ENCODE results near the gene THADA.

- no peak for TF ChIP-seq POLR2A (IDR thresholded peaks at IDR 0.05)
- TF ChIP-seq, protein P1, sequence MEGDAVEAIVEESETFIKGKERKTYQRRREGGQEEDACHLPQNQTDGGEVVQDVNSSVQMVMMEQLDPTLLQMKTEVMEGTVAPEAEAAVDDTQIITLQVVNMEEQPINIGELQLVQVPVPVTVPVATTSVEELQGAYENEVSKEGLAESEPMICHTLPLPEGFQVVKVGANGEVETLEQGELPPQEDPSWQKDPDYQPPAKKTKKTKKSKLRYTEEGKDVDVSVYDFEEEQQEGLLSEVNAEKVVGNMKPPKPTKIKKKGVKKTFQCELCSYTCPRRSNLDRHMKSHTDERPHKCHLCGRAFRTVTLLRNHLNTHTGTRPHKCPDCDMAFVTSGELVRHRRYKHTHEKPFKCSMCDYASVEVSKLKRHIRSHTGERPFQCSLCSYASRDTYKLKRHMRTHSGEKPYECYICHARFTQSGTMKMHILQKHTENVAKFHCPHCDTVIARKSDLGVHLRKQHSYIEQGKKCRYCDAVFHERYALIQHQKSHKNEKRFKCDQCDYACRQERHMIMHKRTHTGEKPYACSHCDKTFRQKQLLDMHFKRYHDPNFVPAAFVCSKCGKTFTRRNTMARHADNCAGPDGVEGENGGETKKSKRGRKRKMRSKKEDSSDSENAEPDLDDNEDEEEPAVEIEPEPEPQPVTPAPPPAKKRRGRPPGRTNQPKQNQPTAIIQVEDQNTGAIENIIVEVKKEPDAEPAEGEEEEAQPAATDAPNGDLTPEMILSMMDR (IDR thresholded peaks at IDR 0.05), result no peak
These were observed 219.2 kb downstream of the THADA start for GRCh38 chr2:43376523-43377198.
